IMR-90 (cell line): ENCODE results near the gene NRN1. TPM values are rescaled to one million over a fixed set of nuclear protein-coding genes. Genes with fewer than 3 reads are reported as not detected.

Source experiments
- ATAC-seq: fragments of 200-7000 bp; cut with Tn5 transposase; 2 replicates; pipeline ENCODE4 v1.9.1; 2020; ENCODE audit warnings: low read depth, mild to moderate bottlenecking, moderate library complexity
- BruUV-seq: library from RNA; stranded (reverse); fragments of 400-500 nt; replicated peaks from 2 replicates; lab custom pipeline; 2021; lab: Mats Ljungman, UMichigan
- CTCF ChIA-PET: fragments of 300-600 bp; formaldehyde crosslinking; extraction: SDS; loops from one replicate; lab custom pipeline; 2021; ENCODE audit warnings: antibody characterized with exemption; lab: Yijun Ruan, JAX
- POLR2A ChIA-PET: fragments of 300-600 bp; sonication (Branson Sonifier 250); formaldehyde crosslinking; loops from one replicate; lab custom pipeline; 2022; ENCODE audit warnings: antibody characterized with exemption; ENCODE audit not compliant: unreplicated experiment; lab: Charles Lee
- DNase-seq: peaks from one replicate; pipeline ENCODE4 v3.0.0; 2013
- H2AFZ ChIP-seq: replicated peaks from 2 replicates; pipeline ENCODE3; 2013; ENCODE audit warnings: low read length, mild to moderate bottlenecking; ENCODE audit not compliant: poor library complexity
- H2AK5ac ChIP-seq: 2 replicates; pipeline ENCODE4 v1.6.1; 2013; ENCODE audit warnings: low read depth, low read length, inconsistent platforms
- H2AK9ac ChIP-seq: replicated peaks from 2 replicates; pipeline ENCODE3; 2013; ENCODE audit warnings: mild to moderate bottlenecking, low read depth, low read length, moderate library complexity; ENCODE audit not compliant: poor library complexity
- H2BK120ac ChIP-seq: 2 replicates; pipeline ENCODE4 v1.6.1; 2013; ENCODE audit warnings: low read depth, low read length, inconsistent platforms
- H2BK15ac ChIP-seq: 3 replicates; pipeline ENCODE4 v1.6.1; 2013; ENCODE audit warnings: low read depth, low read length, inconsistent platforms
- H2BK20ac ChIP-seq: 2 replicates; pipeline ENCODE4 v1.6.1; 2013; ENCODE audit warnings: low read depth, mild to moderate bottlenecking, inconsistent platforms, low read length, moderate library complexity
- H2BK5ac ChIP-seq: 2 replicates; pipeline ENCODE4 v1.6.1; 2013; ENCODE audit warnings: mild to moderate bottlenecking, low read depth, low read length, inconsistent platforms; ENCODE audit not compliant: poor library complexity, severe bottlenecking
- H3K14ac ChIP-seq: replicated peaks from 2 replicates; pipeline ENCODE4 v1.6.1; 2013; ENCODE audit warnings: low read depth, low read length, inconsistent platforms
- H3K18ac ChIP-seq: 2 replicates; pipeline ENCODE4 v1.6.1; 2013; ENCODE audit warnings: low read depth, low read length, control low read depth
- H3K23ac ChIP-seq: 2 replicates; pipeline ENCODE4 v1.6.1; 2013; ENCODE audit warnings: low read depth, low read length, inconsistent platforms
- H3K27ac ChIP-seq: 2 replicates; pipeline ENCODE4 v1.5.1; 2013; ENCODE audit warnings: mild to moderate bottlenecking, control low read depth, low read length; ENCODE audit not compliant: insufficient read depth
- H3K27me3 ChIP-seq: 2 replicates; pipeline ENCODE4 v1.6.1; 2013; ENCODE audit warnings: low read length; ENCODE audit not compliant: control insufficient read depth, insufficient read depth
- H3K36me3 ChIP-seq: 2 replicates; pipeline ENCODE4 v1.6.1; 2013; ENCODE audit warnings: low read length, mixed read lengths; ENCODE audit not compliant: control insufficient read depth, insufficient read depth
- H3K4ac ChIP-seq: 2 replicates; pipeline ENCODE4 v1.6.1; 2013; ENCODE audit warnings: low read depth, low read length, inconsistent platforms
- H3K4me1 ChIP-seq: 2 replicates; pipeline ENCODE4 v1.6.1; 2013; ENCODE audit warnings: low read length, mixed read lengths; ENCODE audit not compliant: control insufficient read depth, insufficient read depth
- H3K4me2 ChIP-seq: 2 replicates; pipeline ENCODE4 v1.6.1; 2013; ENCODE audit warnings: low read depth, mild to moderate bottlenecking, control low read depth, low read length, moderate library complexity
- H3K4me3 ChIP-seq: 2 replicates; pipeline ENCODE4 v1.5.1; 2013; ENCODE audit warnings: low read depth, mild to moderate bottlenecking, control low read depth, low read length, moderate library complexity; ENCODE audit not compliant: insufficient read depth
- H3K56ac ChIP-seq: 2 replicates; pipeline ENCODE4 v1.6.1; 2013; ENCODE audit warnings: low read length, inconsistent platforms; ENCODE audit not compliant: insufficient read depth; ENCODE audit errors: extremely low read depth
- H3K79me1 ChIP-seq, 2 experiments: 2 replicates each; pipeline ENCODE4 v1.6.1; 2013; ENCODE audit warnings: low read length in 2 of 2, inconsistent platforms in 1 of 2, low read depth in 1 of 2
- H3K9ac ChIP-seq: 2 replicates; pipeline ENCODE4 v1.6.1; 2013; ENCODE audit warnings: low read depth, low read length, control low read depth
- H3K9me1 ChIP-seq: 2 replicates; pipeline ENCODE4 v1.6.1; 2013; ENCODE audit warnings: low read length, inconsistent platforms; ENCODE audit not compliant: insufficient read depth
- H3K9me3 ChIP-seq: 2 replicates; pipeline ENCODE4 v1.6.1; 2013; ENCODE audit warnings: low read length; ENCODE audit not compliant: control insufficient read depth, insufficient read depth
- H4K20me1 ChIP-seq: 2 replicates; pipeline ENCODE4 v1.6.1; 2013; ENCODE audit warnings: low read length, inconsistent platforms; ENCODE audit not compliant: insufficient read depth
- H4K5ac ChIP-seq: 2 replicates; pipeline ENCODE4 v1.6.1; 2013; ENCODE audit warnings: mild to moderate bottlenecking, low read depth, low read length, control low read depth
- H4K8ac ChIP-seq, 2 experiments: 2 replicates each; pipeline ENCODE4 v1.6.1; 2013; ENCODE audit warnings: low read depth in 2 of 2, low read length in 2 of 2, control low read depth in 1 of 2, inconsistent platforms in 1 of 2
- H4K91ac ChIP-seq: 2 replicates; pipeline ENCODE4 v1.6.1; 2013; ENCODE audit warnings: low read depth, low read length, inconsistent platforms; ENCODE audit not compliant: insufficient read depth
- BHLHE40 ChIP-seq: fragments of 150-350 bp; IDR thresholded peaks from 2 replicates; pipeline ENCODE4 v1.6.1; 2016; ENCODE audit warnings: mild to moderate bottlenecking, low read depth, low read length
- CHD1 ChIP-seq: IDR thresholded peaks from 2 replicates; pipeline ENCODE4 v1.6.1; 2012; ENCODE audit warnings: low read depth, low read length, improper control_type of control experiment
- ELK1 ChIP-seq: fragments of 150-350 bp; IDR thresholded peaks from 2 replicates; pipeline ENCODE4 v1.6.1; 2016; ENCODE audit warnings: low read depth, mild to moderate bottlenecking, low read length, moderate library complexity, borderline replicate concordance
- MAZ ChIP-seq: IDR thresholded peaks from 2 replicates; pipeline ENCODE4 v1.6.1; 2012; ENCODE audit warnings: low read depth, mild to moderate bottlenecking, low read length, improper control_type of control experiment, moderate library complexity, borderline replicate concordance
- RAD21 ChIP-seq: IDR thresholded peaks from 2 replicates; pipeline ENCODE4 v1.6.1; 2012; ENCODE audit warnings: low read length, improper control_type of control experiment
- RCOR1 ChIP-seq: IDR thresholded peaks from 2 replicates; pipeline ENCODE4 v1.6.1; 2012; ENCODE audit warnings: mild to moderate bottlenecking, low read length, improper control_type of control experiment; ENCODE audit not compliant: insufficient replicate concordance
- RFX5 ChIP-seq: IDR thresholded peaks from 2 replicates; pipeline ENCODE4 v1.8.0; 2012; ENCODE audit warnings: low read depth, mild to moderate bottlenecking, low read length, moderate library complexity
- WGBS, 2 experiments: methylation state at CpG; one replicate each; pipeline versions ENCODE4 v1.1.5 to v1.1.7; 2013; ENCODE audit warnings: missing lambda C conversion rate in 2 of 2; ENCODE audit not compliant: insufficient read length in 1 of 2; ENCODE audit errors: extremely low coverage in 2 of 2; 5-methylcytosine and 5-hydroxymethylcytosine counted together
- dilution Hi-C: fragments of 300-500 bp; cut with HindIII; formaldehyde crosslinking; loops from one replicate; pipeline ENCODE4 v1.14.3; 2018; ENCODE audit warnings: low sequenced_read_pairs; ENCODE audit not compliant: unreplicated experiment
- in situ Hi-C: fragments of 300-500 bp; cut with MboI; formaldehyde crosslinking; loops from 3 replicates; pipeline ENCODE4 v1.14.3; 2019; ENCODE audit warnings: low sequenced_read_pairs, inconsistent platforms, mixed read lengths
- intact Hi-C: fragments of 100-400 bp; cut with micrococcal nuclease; formaldehyde crosslinking; loops from 2 replicates; pipeline ENCODE4 v1.10.0; 2022
- polyA plus RNA-seq, 3 experiments: library from polyadenylated mRNA; depleted of rRNA; stranded (reverse); fragments of >200 nt; gene quantifications; 2 replicates each; pipeline ENCODE4 v1.2.3, GENCODE V29; 2012; ENCODE audit warnings: low replicate concordance in 1 of 3
- total RNA-seq: library from RNA; depleted of rRNA; stranded (reverse); fragments of >200 nt; gene quantifications from 2 replicates; pipeline ENCODE4 v1.2.3, GENCODE V29; 2012
- TF ChIP-seq, protein P1 (sequence below): conservative IDR thresholded peaks from 2 replicates; pipeline ENCODE4 v1.5.1; 2012; ENCODE audit warnings: mild to moderate bottlenecking, low read depth, low read length, improper control_type of control experiment

NRN1 gene
- total and polyA plus RNA-seq, 2 of the 4 experiments (the other 2 are of a cell fraction) = not detected

DNA sequence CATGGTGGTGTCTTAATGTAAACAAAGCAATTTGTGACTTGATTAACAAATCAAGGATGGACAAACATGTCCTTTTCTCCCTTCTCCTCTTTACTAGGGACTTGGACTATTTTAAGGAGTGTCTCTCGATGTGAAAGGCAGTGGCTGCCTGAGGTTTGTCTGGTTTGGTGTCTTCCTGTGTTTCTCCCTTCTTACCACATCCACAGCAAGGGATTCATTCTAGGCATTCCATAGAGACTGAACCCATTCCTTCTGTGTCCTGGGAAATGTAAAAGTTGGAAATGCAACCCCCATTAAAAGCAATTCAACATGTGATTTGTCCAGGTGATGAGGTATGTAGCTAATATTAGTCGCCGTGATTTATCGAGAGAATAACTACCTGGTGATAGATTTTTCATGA is 15.9 kb downstream of the NRN1 start:
- no peaks in the 10 kb centered on the region for H3K4me1 ChIP-seq
- no peak overlapping the region for H3K27ac ChIP-seq
- TF ChIP-seq CHD1 (no peak), BHLHE40 (no peak), RAD21 (no peak), ELK1 (no peak), MAZ (no peak), RCOR1 (no peak), RFX5 (no peak)
- TF ChIP-seq, protein P1, sequence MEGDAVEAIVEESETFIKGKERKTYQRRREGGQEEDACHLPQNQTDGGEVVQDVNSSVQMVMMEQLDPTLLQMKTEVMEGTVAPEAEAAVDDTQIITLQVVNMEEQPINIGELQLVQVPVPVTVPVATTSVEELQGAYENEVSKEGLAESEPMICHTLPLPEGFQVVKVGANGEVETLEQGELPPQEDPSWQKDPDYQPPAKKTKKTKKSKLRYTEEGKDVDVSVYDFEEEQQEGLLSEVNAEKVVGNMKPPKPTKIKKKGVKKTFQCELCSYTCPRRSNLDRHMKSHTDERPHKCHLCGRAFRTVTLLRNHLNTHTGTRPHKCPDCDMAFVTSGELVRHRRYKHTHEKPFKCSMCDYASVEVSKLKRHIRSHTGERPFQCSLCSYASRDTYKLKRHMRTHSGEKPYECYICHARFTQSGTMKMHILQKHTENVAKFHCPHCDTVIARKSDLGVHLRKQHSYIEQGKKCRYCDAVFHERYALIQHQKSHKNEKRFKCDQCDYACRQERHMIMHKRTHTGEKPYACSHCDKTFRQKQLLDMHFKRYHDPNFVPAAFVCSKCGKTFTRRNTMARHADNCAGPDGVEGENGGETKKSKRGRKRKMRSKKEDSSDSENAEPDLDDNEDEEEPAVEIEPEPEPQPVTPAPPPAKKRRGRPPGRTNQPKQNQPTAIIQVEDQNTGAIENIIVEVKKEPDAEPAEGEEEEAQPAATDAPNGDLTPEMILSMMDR = no peak
- H3K9me1 ChIP-seq = no peaks in the 10 kb centered on the region
- H3K18ac ChIP-seq = no peak overlapping the region
- H2AFZ ChIP-seq = no peak overlapping the region
- no peak overlapping the region for H3K9ac ChIP-seq
- no peaks in the 10 kb centered on the region for H3K36me3 ChIP-seq
- no peak overlapping the region for H3K4me3 ChIP-seq
- H3K9me3 ChIP-seq = peaks cover 1% of the 10 kb centered on the region; the same call in 1 of the 2 replicates
- H4K20me1 ChIP-seq = no peaks in the 10 kb centered on the region
- H2BK20ac ChIP-seq = no peak overlapping the region
- no peak for DNase-seq
- H3K56ac ChIP-seq = no peak overlapping the region
- no peak overlapping the region for H2BK5ac ChIP-seq
- H3K23ac ChIP-seq = no peak overlapping the region
- H4K91ac ChIP-seq = no peak overlapping the region
- no peak overlapping the region for H3K14ac ChIP-seq
- CTCF ChIA-PET = no interaction called here
- no peak overlapping the region for H3K4me2 ChIP-seq
- no peak overlapping the region for H4K8ac ChIP-seq
- H4K5ac ChIP-seq = no peak overlapping the region
- no peak for ATAC-seq
- no peak overlapping the region for H2BK120ac ChIP-seq
- in situ Hi-C loops = loop anchor here (25.0 kb wide), 1 partner anchor 528 kb away; no protein-coding TSS in a partner anchor
- intact Hi-C loops = no loop called here
- no peak overlapping the region for H2BK15ac ChIP-seq
- peaks cover 27% of the 10 kb centered on the region for H3K27me3 ChIP-seq
- BruUV-seq = no TSS peak
- dilution Hi-C loops = no loop called here
- H3K79me1 ChIP-seq = no peaks in the 10 kb centered on the region
- H3K4ac ChIP-seq = no peak overlapping the region
- H2AK9ac ChIP-seq = no peak overlapping the region
- WGBS, 2 experiments = no CpG with 5 or more reads among the region's 4 CpGs
- no peak overlapping the region for H2AK5ac ChIP-seq
- POLR2A ChIA-PET = no interaction called here
